ENCODE results near the gene ZBTB4. TPM values are rescaled to one million over a fixed set of nuclear protein-coding genes. Genes with fewer than 3 reads are reported as not detected.

Gene ZBTB4
- total RNA-seq, 1 donor from 2014 or later = 51.0 TPM

GRCh38 chr17:7429722-7430121 lies 49.7 kb downstream of the ZBTB4 start:
- Mint-ChIP-seq H3K27ac (ENCODE audit: unreplicated experiment) (no peak overlapping the region), H3K4me1 (ENCODE audit: low read depth) (no peaks in the 10 kb centered on the region), H3K36me3 (ENCODE audit: low read depth) (no peaks in the 10 kb centered on the region), H3K27me3 (ENCODE audit: low read depth) (no peaks in the 10 kb centered on the region), H3K4me3 (ENCODE audit: unreplicated experiment) (no peak overlapping the region), H3K9me3 (ENCODE audit: low read depth) (no peaks in the 10 kb centered on the region)
- TF ChIP-seq, protein P1, sequence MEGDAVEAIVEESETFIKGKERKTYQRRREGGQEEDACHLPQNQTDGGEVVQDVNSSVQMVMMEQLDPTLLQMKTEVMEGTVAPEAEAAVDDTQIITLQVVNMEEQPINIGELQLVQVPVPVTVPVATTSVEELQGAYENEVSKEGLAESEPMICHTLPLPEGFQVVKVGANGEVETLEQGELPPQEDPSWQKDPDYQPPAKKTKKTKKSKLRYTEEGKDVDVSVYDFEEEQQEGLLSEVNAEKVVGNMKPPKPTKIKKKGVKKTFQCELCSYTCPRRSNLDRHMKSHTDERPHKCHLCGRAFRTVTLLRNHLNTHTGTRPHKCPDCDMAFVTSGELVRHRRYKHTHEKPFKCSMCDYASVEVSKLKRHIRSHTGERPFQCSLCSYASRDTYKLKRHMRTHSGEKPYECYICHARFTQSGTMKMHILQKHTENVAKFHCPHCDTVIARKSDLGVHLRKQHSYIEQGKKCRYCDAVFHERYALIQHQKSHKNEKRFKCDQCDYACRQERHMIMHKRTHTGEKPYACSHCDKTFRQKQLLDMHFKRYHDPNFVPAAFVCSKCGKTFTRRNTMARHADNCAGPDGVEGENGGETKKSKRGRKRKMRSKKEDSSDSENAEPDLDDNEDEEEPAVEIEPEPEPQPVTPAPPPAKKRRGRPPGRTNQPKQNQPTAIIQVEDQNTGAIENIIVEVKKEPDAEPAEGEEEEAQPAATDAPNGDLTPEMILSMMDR (IDR thresholded peaks at IDR 0.05) = no peak
- no peak for DNase-seq (ENCODE audit: low spot score)

GRCh38 chr17:7428557-7428956 lies 50.9 kb downstream of the ZBTB4 start, which contains the start of gene SPEM3:
SPEM3 (plus strand) TSS chr17:7428857; CDS start chr17:7428903, 46 bp downstream.
- no peaks in the 10 kb centered on the region for H3K4me1 Mint-ChIP-seq (ENCODE audit: low read depth)
- TF ChIP-seq, protein P1 (IDR thresholded peaks at IDR 0.05) = no peak
- DNase-seq (ENCODE audit: low spot score) = no peak
- no peaks in the 10 kb centered on the region for H3K27me3 Mint-ChIP-seq (ENCODE audit: low read depth)
- no peaks in the 10 kb centered on the region for H3K9me3 Mint-ChIP-seq (ENCODE audit: low read depth)
- H3K4me3 Mint-ChIP-seq (ENCODE audit: unreplicated experiment) = no peak within 1 kb of the TSS
- no peak within 1 kb of the TSS for H3K27ac Mint-ChIP-seq (ENCODE audit: unreplicated experiment)
- no peaks in the 10 kb centered on the region for H3K36me3 Mint-ChIP-seq (ENCODE audit: low read depth)

GRCh38 chr17:7427549-7427948 lies 51.9 kb downstream of the ZBTB4 start:
- no peak for DNase-seq (ENCODE audit: low spot score)

GRCh38 chr17:7426896-7427489 lies 52.4 kb downstream of the ZBTB4 start:
- Mint-ChIP-seq H3K4me1 (ENCODE audit: low read depth) (no peaks in the 10 kb centered on the region), H3K27ac (ENCODE audit: unreplicated experiment) (no peak overlapping the region), H3K27me3 (ENCODE audit: low read depth) (no peaks in the 10 kb centered on the region), H3K4me3 (ENCODE audit: unreplicated experiment) (no peak overlapping the region), H3K36me3 (ENCODE audit: low read depth) (no peaks in the 10 kb centered on the region), H3K9me3 (ENCODE audit: low read depth) (no peaks in the 10 kb centered on the region)
- TF ChIP-seq, protein P1 (IDR thresholded peaks at IDR 0.05) = no peak
- DNase-seq (ENCODE audit: low spot score) = no peak

More at GRCh38 chr17:7427549-7427948, 51.9 kb downstream of the ZBTB4 start:
- Mint-ChIP-seq H3K27ac (ENCODE audit: unreplicated experiment) (no peak overlapping the region), H3K4me1 (ENCODE audit: low read depth) (no peaks in the 10 kb centered on the region), H3K36me3 (ENCODE audit: low read depth) (no peaks in the 10 kb centered on the region), H3K9me3 (ENCODE audit: low read depth) (no peaks in the 10 kb centered on the region), H3K4me3 (ENCODE audit: unreplicated experiment) (no peak overlapping the region), H3K27me3 (ENCODE audit: low read depth) (no peaks in the 10 kb centered on the region)
- TF ChIP-seq, protein P1 (IDR thresholded peaks at IDR 0.05) = no peak

DNA sequence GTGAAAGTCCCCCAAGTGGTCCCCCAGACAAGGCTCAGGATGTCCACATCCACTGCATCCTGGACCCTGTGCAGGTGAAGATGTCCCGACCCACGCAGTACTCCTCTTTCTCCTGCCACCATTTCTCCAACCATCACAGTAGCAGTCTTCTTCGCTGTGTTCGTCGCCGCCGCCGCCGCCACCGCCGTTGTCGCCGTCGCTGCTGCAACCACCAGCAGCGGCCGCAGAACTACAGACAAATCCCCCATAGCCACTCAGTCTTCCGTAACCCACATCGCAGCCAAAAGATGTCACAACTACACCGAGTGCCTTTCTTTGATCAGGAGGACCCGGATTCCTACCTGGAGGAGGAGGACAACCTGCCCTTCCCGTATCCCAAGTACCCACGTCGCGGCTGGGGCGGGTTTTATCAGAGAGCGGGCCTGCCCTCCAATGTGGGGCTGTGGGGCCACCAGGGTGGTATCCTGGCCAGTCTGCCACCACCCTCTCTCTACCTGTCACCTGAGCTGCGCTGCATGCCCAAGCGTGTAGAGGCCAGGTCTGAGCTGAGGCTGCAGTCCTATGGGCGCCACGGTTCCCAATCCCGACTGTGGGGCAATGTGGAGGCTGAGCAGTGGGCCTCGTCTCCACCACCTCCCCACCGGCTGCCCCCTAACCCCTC lies 53.1 kb downstream of the ZBTB4 start:
- TF ChIP-seq, protein P1 (IDR thresholded peaks at IDR 0.05) = no peak
- Mint-ChIP-seq H3K36me3 (ENCODE audit: low read depth) (no peaks in the 10 kb centered on the region), H3K4me1 (ENCODE audit: low read depth) (no peaks in the 10 kb centered on the region), H3K27me3 (ENCODE audit: low read depth) (no peaks in the 10 kb centered on the region), H3K27ac (ENCODE audit: unreplicated experiment) (no peak overlapping the region), H3K9me3 (ENCODE audit: low read depth) (no peaks in the 10 kb centered on the region), H3K4me3 (ENCODE audit: unreplicated experiment) (no peak overlapping the region)
- no peak for DNase-seq (ENCODE audit: low spot score)
